Activated CD4-positive, alpha-beta memory T cell treated with anti-CD3 and anti-CD28 coated beads for 36 hours (primary cell): Measurements from ENCODE around the gene ANKRD34C. TPM values are rescaled to one million over a fixed set of nuclear protein-coding genes. Genes with fewer than 3 reads are reported as not detected.
"Not testable (repeated sequence)": the region's sequence is repeated elsewhere in the genome, so short reads cannot be mapped to it uniquely, and the experiment has no call there.

Experiments used
- CTCF ChIA-PET: fragments of 350-600 bp; sonication (Branson Sonifier 250); formaldehyde crosslinking; loops from one replicate; lab custom pipeline; 2021; ENCODE audit warnings: antibody characterized with exemption, inconsistent platforms; lab: Charles Lee
- POLR2A ChIA-PET: fragments of 350-600 bp; sonication (Branson Sonifier 250); formaldehyde crosslinking; loops from one replicate; lab custom pipeline; 2021; ENCODE audit warnings: antibody characterized with exemption; lab: Charles Lee
- DNase-seq: peaks from one replicate; pipeline ENCODE4 v3.0.0-alpha.2; 2020
- H3K27ac Mint-ChIP-seq: one replicate; pipeline ENCODE4 v1.8.0; 2021; ENCODE audit warnings: mixed read lengths
- H3K27me3 Mint-ChIP-seq: one replicate; pipeline ENCODE4 v1.8.0; 2021; ENCODE audit warnings: mixed read lengths
- H3K36me3 Mint-ChIP-seq: one replicate; pipeline ENCODE4 v1.8.0; 2021; ENCODE audit warnings: mixed read lengths
- H3K4me1 Mint-ChIP-seq: one replicate; pipeline ENCODE4 v1.8.0; 2021; ENCODE audit warnings: low read depth, mixed read lengths
- H3K4me3 Mint-ChIP-seq: one replicate; pipeline ENCODE4 v1.8.0; 2021; ENCODE audit warnings: mild to moderate bottlenecking, mixed read lengths
- H3K9me3 Mint-ChIP-seq: one replicate; pipeline ENCODE4 v1.8.0; 2021; ENCODE audit warnings: mixed read lengths
- intact Hi-C: fragments of 100-400 bp; cut with micrococcal nuclease; formaldehyde crosslinking; loops from one replicate; pipeline ENCODE4 v1.15.1; 2023
- total RNA-seq, 2 experiments: library from RNA; stranded (reverse); gene quantifications; one replicate each; pipeline ENCODE4 v1.2.3, GENCODE V29; 2021

The ANKRD34C gene
- total RNA-seq, 2 experiments from 2014 or later, result not detected

DNA sequence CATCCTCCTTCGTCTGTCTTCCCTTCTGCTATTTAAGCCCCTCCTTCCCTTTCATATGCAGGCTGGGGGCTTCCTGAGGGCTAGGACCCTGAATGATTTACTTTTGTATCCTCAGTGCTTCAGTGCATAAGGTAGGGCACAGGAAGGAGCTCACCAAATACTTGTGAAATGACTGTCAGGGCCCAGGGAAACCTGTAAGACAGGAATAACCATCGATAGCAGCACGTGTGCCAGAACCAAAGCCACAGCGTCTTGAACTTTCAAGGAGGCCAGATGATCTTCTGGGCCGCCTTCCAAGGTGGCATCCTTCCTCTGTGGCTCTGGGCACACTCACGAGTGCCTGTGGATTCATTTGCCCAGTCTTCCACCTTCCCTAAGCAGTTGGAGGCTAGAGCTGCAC lies 32.3 kb downstream of the ANKRD34C start:
- H3K27me3 Mint-ChIP-seq, result peaks cover 4% of the 10 kb centered on the region
- H3K4me1 Mint-ChIP-seq, result peaks cover 41% of the 10 kb centered on the region
- no peaks in the 10 kb centered on the region for H3K9me3 Mint-ChIP-seq
- ChIA-PET CTCF (interaction anchor here (2.5 kb wide), 1 partner anchor 25 kb away, joined by 9 read pairs; no protein-coding TSS in a partner anchor), POLR2A (no interaction called here)
- no peak overlapping the region for H3K4me3 Mint-ChIP-seq
- no peak for DNase-seq
- H3K36me3 Mint-ChIP-seq, result peaks cover 63% of the 10 kb centered on the region
- no peak overlapping the region for H3K27ac Mint-ChIP-seq
- intact Hi-C loops, result loop anchor here (5.0 kb wide), 1 partner anchor 443 kb away; the partner anchor contains the start of gene MORF4L1

DNA sequence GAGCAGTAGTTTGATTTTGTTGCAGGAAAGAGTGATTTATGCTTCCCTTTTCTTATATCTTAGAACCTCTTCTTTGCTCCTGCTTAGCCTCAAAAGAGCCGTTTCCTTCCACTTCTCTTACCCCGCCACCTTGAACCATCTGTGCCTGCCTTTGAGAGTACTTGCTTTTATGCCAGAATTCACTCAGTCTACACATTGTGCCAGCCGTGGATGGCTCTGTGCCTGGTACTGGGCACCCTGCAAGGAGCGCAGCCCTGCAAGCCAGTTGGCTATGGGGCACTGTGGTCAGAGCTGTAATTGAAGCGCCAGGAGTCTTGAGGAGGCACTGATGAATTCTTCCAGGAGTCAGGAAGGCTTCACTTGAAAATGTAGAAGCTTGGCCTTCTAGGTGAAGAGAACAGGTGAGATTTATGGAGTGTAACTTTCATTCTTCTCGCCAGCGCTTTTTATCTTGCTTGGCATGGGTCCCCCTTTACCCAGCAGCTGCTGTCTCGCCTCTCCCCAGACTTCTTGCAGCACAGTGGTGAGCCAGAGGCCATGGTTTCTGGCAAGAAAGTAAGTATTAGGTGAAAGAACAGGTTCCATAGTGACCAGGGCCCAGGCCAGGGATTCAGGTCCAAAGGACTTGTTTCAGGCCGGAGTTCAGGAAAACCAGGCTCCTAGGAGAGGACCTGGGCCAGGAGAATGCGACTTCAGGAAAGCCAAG lies 33.3 kb downstream of the ANKRD34C start:
- Mint-ChIP-seq H3K36me3 (peaks cover 66% of the 10 kb centered on the region), H3K4me3 (no peak overlapping the region), H3K4me1 (peaks cover 37% of the 10 kb centered on the region), H3K27me3 (no peaks in the 10 kb centered on the region), H3K9me3 (no peaks in the 10 kb centered on the region), H3K27ac (no peak overlapping the region)
- no peak for DNase-seq
- intact Hi-C loops, result no loop called here
- CTCF ChIA-PET, result interaction anchor here (2.5 kb wide), 1 partner anchor 24 kb away, joined by 9 read pairs; no protein-coding TSS in a partner anchor
- POLR2A ChIA-PET, result no interaction called here

DNA sequence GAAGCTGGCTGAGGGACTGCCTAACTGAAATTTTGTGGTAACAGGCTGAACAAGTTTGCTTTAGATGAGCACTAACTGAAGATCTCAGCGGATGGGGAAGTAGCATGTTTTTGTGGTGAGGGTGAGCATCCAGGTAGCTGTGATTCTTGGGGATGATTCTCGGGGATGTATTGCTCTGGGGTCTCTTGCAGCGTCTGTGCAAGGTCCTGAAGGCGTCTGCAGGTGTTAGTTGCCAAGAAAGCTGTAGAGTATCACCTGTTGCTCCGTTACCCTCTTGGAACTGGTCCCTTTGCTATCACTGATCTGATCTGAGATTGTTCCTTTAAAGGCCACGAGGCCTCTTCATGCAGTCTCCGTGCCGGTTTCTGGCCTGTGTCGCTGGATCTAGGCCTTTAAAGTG lies 34.3 kb downstream of the ANKRD34C start:
- no peaks in the 10 kb centered on the region for H3K27me3 Mint-ChIP-seq
- intact Hi-C loops, result no loop called here
- peaks cover 73% of the 10 kb centered on the region for H3K36me3 Mint-ChIP-seq
- H3K4me3 Mint-ChIP-seq, result no peak overlapping the region
- H3K4me1 Mint-ChIP-seq, result peaks cover 34% of the 10 kb centered on the region
- CTCF ChIA-PET, result interaction anchor here (2.5 kb wide), 1 partner anchor 23 kb away, joined by 9 read pairs; no protein-coding TSS in a partner anchor
- no peak for DNase-seq
- no peak overlapping the region for H3K27ac Mint-ChIP-seq
- POLR2A ChIA-PET, result no interaction called here
- H3K9me3 Mint-ChIP-seq, result no peaks in the 10 kb centered on the region

- H3K27ac Mint-ChIP-seq, DNase-seq, CTCF ChIA-PET, H3K27me3 Mint-ChIP-seq, H3K9me3 Mint-ChIP-seq, intact Hi-C loops, H3K4me3 Mint-ChIP-seq, POLR2A ChIA-PET: not testable (repeated sequence)
- Mint-ChIP-seq H3K4me1 (peaks cover 13% of the 10 kb centered on the region), H3K36me3 (peaks cover 72% of the 10 kb centered on the region)
These were observed 37.5 kb downstream of the ANKRD34C start for GRCh38 chr15:79319973-79320372.

- ChIA-PET CTCF (no interaction called here), POLR2A (no interaction called here)
- Mint-ChIP-seq H3K27me3 (no peaks in the 10 kb centered on the region), H3K9me3 (no peaks in the 10 kb centered on the region), H3K4me3 (no peak overlapping the region), H3K27ac (no peak overlapping the region), H3K36me3 (peaks cover 71% of the 10 kb centered on the region), H3K4me1 (peaks cover 8% of the 10 kb centered on the region)
- no peak for DNase-seq
- intact Hi-C loops, result no loop called here
These were observed 39.4 kb downstream of the ANKRD34C start for GRCh38 chr15:79321876-79322275.

DNA sequence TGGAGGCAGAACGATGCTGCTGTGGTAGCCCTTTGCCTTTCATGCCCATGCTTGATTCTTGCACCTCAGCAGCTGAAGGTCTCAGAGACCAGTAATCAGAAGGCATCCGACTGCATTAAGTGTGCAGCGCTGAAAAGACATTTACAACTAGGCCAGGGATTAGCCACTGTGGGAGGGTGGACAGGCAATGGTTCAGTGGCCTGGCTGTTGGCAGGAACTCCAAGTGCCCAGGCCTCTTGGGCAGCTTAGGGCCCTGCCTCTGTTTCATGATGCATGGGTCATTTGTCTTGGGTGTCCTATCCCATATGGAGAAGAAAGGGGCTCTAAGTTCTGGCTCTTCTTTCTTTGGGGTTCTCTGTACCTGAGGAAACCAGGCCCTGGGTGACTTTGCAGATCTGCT lies 39.8 kb downstream of the ANKRD34C start:
- H3K9me3 Mint-ChIP-seq, result no peaks in the 10 kb centered on the region
- ChIA-PET POLR2A (no interaction called here), CTCF (no interaction called here)
- H3K36me3 Mint-ChIP-seq, result peaks cover 71% of the 10 kb centered on the region
- peaks cover 4% of the 10 kb centered on the region for H3K4me1 Mint-ChIP-seq
- no peak overlapping the region for H3K4me3 Mint-ChIP-seq
- intact Hi-C loops, result no loop called here
- no peak overlapping the region for H3K27ac Mint-ChIP-seq
- no peak for DNase-seq
- no peaks in the 10 kb centered on the region for H3K27me3 Mint-ChIP-seq

- no peak overlapping the region for H3K27ac Mint-ChIP-seq
- no peak for DNase-seq
- H3K36me3 Mint-ChIP-seq, result peaks cover 68% of the 10 kb centered on the region
- intact Hi-C loops, result no loop called here
- H3K9me3 Mint-ChIP-seq, result no peaks in the 10 kb centered on the region
- no peak overlapping the region for H3K4me3 Mint-ChIP-seq
- peaks cover 2% of the 10 kb centered on the region for H3K4me1 Mint-ChIP-seq
- CTCF ChIA-PET, result no interaction called here
- no peaks in the 10 kb centered on the region for H3K27me3 Mint-ChIP-seq
- POLR2A ChIA-PET, result no interaction called here
These were observed 40.4 kb downstream of the ANKRD34C start for GRCh38 chr15:79322945-79323344.

DNA sequence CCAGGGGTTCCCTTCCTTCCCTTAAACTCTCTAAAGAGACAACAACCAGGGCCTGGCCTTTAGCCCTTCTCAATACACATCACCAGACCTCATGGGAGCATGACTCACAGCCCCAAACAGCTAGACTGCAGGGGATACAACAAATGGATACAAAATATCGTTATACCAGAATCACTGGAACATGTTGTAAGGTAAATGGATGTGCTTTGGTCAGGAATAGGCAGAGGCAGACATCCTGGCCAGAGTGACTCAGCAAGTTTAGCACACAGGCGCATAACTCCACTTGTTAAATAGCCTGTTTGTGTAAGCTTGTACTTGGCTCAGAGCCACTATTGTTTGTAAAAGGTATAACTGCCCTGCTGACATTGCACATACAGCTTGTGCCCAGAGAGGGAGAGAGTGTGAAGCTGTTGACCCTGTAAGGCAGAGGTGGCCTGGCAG lies 46.7 kb downstream of the ANKRD34C start:
- H3K4me1 Mint-ChIP-seq, result no peaks in the 10 kb centered on the region
- no peak for DNase-seq
- no peaks in the 10 kb centered on the region for H3K27me3 Mint-ChIP-seq
- peaks cover 37% of the 10 kb centered on the region for H3K36me3 Mint-ChIP-seq
- ChIA-PET POLR2A (no interaction called here), CTCF (interaction anchor here (1.8 kb wide), 1 partner anchor 11 kb away, joined by 5 read pairs; no protein-coding TSS in a partner anchor)
- H3K27ac Mint-ChIP-seq, result no peak overlapping the region
- intact Hi-C loops, result no loop called here
- no peak overlapping the region for H3K4me3 Mint-ChIP-seq
- no peaks in the 10 kb centered on the region for H3K9me3 Mint-ChIP-seq

Other genes with a start within 250 kb of the ANKRD34C start
- gene RASGRF1, start 191.9 kb upstream of the ANKRD34C start, total RNA-seq, result under 1 TPM in 1 of 2 experiments, not detected in 1; 0.02 TPM
- gene TMED3, start 28.4 kb downstream of the ANKRD34C start, total RNA-seq, result 10 to 100 TPM; 37.8 to 40.1 TPM
- under 1 TPM; 0.29 to 0.31 TPM for gene MINAR1, start 149.6 kb downstream of the ANKRD34C start, total RNA-seq